Parathyroid adenoma (tissue), 2 donors: ENCODE results near the gene NDUFV2.
"Not testable (repeated sequence)": the region's sequence is repeated elsewhere in the genome, so short reads cannot be mapped to it uniquely, and the experiment has no call there.

ENCODE experiments used
- H2AFZ ChIP-seq: fragments of 300-600 bp; sonication (generic); one replicate; pipeline ENCODE4 v1.7.0; 2017; ENCODE audit warnings: antibody characterized with exemption, mild to moderate bottlenecking
- H3K27ac ChIP-seq: fragments of 300-600 bp; sonication (generic); one replicate; pipeline ENCODE4 v1.7.0; 2017
- H3K27me3 ChIP-seq: fragments of 300-600 bp; sonication (generic); one replicate; pipeline ENCODE4 v1.7.0; 2017; ENCODE audit warnings: low read length; ENCODE audit not compliant: control insufficient read depth, insufficient read depth
- H3K36me3 ChIP-seq: fragments of 300-600 bp; sonication (generic); one replicate; pipeline ENCODE4 v1.7.0; 2017; ENCODE audit warnings: low read length; ENCODE audit not compliant: control insufficient read depth, insufficient read depth
- H3K4me1 ChIP-seq: fragments of 300-600 bp; sonication (generic); one replicate; pipeline ENCODE4 v1.7.0; 2017; ENCODE audit warnings: control low read depth
- H3K4me2 ChIP-seq: fragments of 300-600 bp; sonication (generic); one replicate; pipeline ENCODE4 v1.7.0; 2017; ENCODE audit warnings: low read length
- H3K4me3 ChIP-seq: fragments of 300-600 bp; sonication (generic); one replicate; pipeline ENCODE4 v1.7.0; 2017; ENCODE audit warnings: low read depth, low read length
- H3K79me2 ChIP-seq: fragments of 300-600 bp; sonication (generic); one replicate; pipeline ENCODE4 v1.7.0; 2017; ENCODE audit warnings: control low read depth
- H3K9ac ChIP-seq: fragments of 300-600 bp; sonication (generic); one replicate; pipeline ENCODE4 v1.7.0; 2017; ENCODE audit warnings: mild to moderate bottlenecking
- H3K9me3 ChIP-seq: fragments of 300-600 bp; sonication (generic); one replicate; pipeline ENCODE4 v1.7.0; 2017; ENCODE audit warnings: low read length; ENCODE audit not compliant: control insufficient read depth
- CTCF ChIP-seq: fragments of 300-600 bp; sonication (generic); IDR thresholded peaks from one replicate; pipeline ENCODE4 v1.7.0; 2017; ENCODE audit warnings: antibody characterized with exemption, mild to moderate bottlenecking
- donor health status: primary hyperparathyroidism.

NDUFV2 gene

GRCh38 chr18:9157806-9158205 lies 55.3 kb downstream of the NDUFV2 start:
- Histone ChIP-seq H3K27me3 (no peaks in the 10 kb centered on the region), H3K4me3 (no peak overlapping the region), H3K9me3 (no peaks in the 10 kb centered on the region), H3K4me1 (peaks cover 12% of the 10 kb centered on the region), H3K79me2 (peaks cover 53% of the 10 kb centered on the region), H3K9ac (no peak overlapping the region), H3K27ac (no peak overlapping the region), H2AFZ (no peak overlapping the region), H3K4me2 (no peak overlapping the region), H3K36me3 (no peaks in the 10 kb centered on the region)
- no peak for TF ChIP-seq CTCF

GRCh38 chr18:9160014-9160413 lies 57.5 kb downstream of the NDUFV2 start:
- Histone ChIP-seq H3K4me1 (peaks cover 12% of the 10 kb centered on the region), H3K79me2 (peaks cover 56% of the 10 kb centered on the region), H3K27ac (no peak overlapping the region), H3K9me3 (no peaks in the 10 kb centered on the region), H2AFZ (no peak overlapping the region), H3K4me3 (no peak overlapping the region), H3K9ac (no peak overlapping the region), H3K27me3 (no peaks in the 10 kb centered on the region), H3K4me2 (no peak overlapping the region), H3K36me3 (no peaks in the 10 kb centered on the region)
- no peak for TF ChIP-seq CTCF

- H3K79me2 ChIP-seq, result peaks cover 55% of the 10 kb centered on the region
Observed at GRCh38 chr18:9162663-9163062, 60.2 kb downstream of the NDUFV2 start.

GRCh38 chr18:9164149-9164548 lies 61.6 kb downstream of the NDUFV2 start:
- not testable (repeated sequence) for H3K27ac ChIP-seq, H3K9me3 ChIP-seq, H3K36me3 ChIP-seq, H3K9ac ChIP-seq, H3K4me3 ChIP-seq, H3K27me3 ChIP-seq, H3K4me1 ChIP-seq, H2AFZ ChIP-seq, H3K4me2 ChIP-seq
- peaks cover 61% of the 10 kb centered on the region for H3K79me2 ChIP-seq

More at GRCh38 chr18:9162663-9163062, 60.2 kb downstream of the NDUFV2 start:
- H2AFZ ChIP-seq, H3K27ac ChIP-seq, H3K9ac ChIP-seq, H3K4me3 ChIP-seq, H3K9me3 ChIP-seq, H3K27me3 ChIP-seq, H3K4me2 ChIP-seq, H3K4me1 ChIP-seq, H3K36me3 ChIP-seq: not testable (repeated sequence)

- not testable (repeated sequence) for H3K4me2 ChIP-seq, H3K27ac ChIP-seq, H3K9me3 ChIP-seq, H3K27me3 ChIP-seq, H3K9ac ChIP-seq, H2AFZ ChIP-seq, H3K4me1 ChIP-seq, H3K36me3 ChIP-seq, H3K4me3 ChIP-seq
- peaks cover 58% of the 10 kb centered on the region for H3K79me2 ChIP-seq
Observed at GRCh38 chr18:9165883-9166282, 63.4 kb downstream of the NDUFV2 start.

- H3K36me3 ChIP-seq, H3K9me3 ChIP-seq, H2AFZ ChIP-seq, H3K27ac ChIP-seq, H3K9ac ChIP-seq, H3K4me3 ChIP-seq, H3K4me1 ChIP-seq, H3K27me3 ChIP-seq, H3K4me2 ChIP-seq: not testable (repeated sequence)
- peaks cover 56% of the 10 kb centered on the region for H3K79me2 ChIP-seq
Observed at GRCh38 chr18:9169515-9169914, 67.0 kb downstream of the NDUFV2 start.

GRCh38 chr18:9171919-9172318 lies 69.4 kb downstream of the NDUFV2 start:
- H2AFZ ChIP-seq, H3K4me3 ChIP-seq, H3K27me3 ChIP-seq, H3K9me3 ChIP-seq, H3K4me2 ChIP-seq, H3K36me3 ChIP-seq, H3K27ac ChIP-seq, H3K9ac ChIP-seq, H3K4me1 ChIP-seq: not testable (repeated sequence)
- peaks cover 48% of the 10 kb centered on the region for H3K79me2 ChIP-seq
